K562 (cell line): ENCODE results near the gene CARD18. TPM values are rescaled to one million over a fixed set of nuclear protein-coding genes. Genes with fewer than 3 reads are reported as not detected.

ENCODE experiments used
- ATAC-seq: fragments of 200-7000 bp; cut with Tn5 transposase; 3 replicates; pipeline ENCODE4 v1.9.1; 2020; ENCODE audit warnings: moderate library complexity
- BruUV-seq: library from RNA; stranded (reverse); fragments of 400-500 nt; replicated peaks from 2 replicates; lab custom pipeline; 2021; lab: Mats Ljungman, UMichigan
- CTCF ChIA-PET: fragments of 300-600 bp; formaldehyde crosslinking; extraction: SDS; loops from one replicate; lab custom pipeline; 2021; ENCODE audit warnings: low intra/inter-chr PET ratio; lab: Yijun Ruan, JAX
- POLR2A ChIA-PET: fragments of 300-600, 350-650 bp; sonication (Branson Sonifier 250); formaldehyde crosslinking; extraction: SDS; loops from one replicate; lab custom pipeline; 2021; ENCODE audit warnings: antibody characterized with exemption, inconsistent platforms; lab: Yijun Ruan, JAX
- DNase-seq, 4 experiments: peaks; one replicate each; pipeline versions ENCODE4 v3.0.0 to v3.0.0-alpha.2; 2011 to 2018; ENCODE audit warnings: low spot score in 3 of 4, mixed read lengths in 3 of 4; ENCODE audit errors: extremely low read depth in 1 of 4
- FAIRE-seq: peaks from 2 replicates; lab custom pipeline; 2011; peaks lifted over from hg19 to GRCh38; lab: Jason Lieb, UNC
- H2AFZ ChIP-seq: 2 replicates; pipeline ENCODE4 v1.6.0; 2011; ENCODE audit warnings: low read depth, low read length, control low read depth, inconsistent platforms
- H3K27ac ChIP-seq: fragments of 200-600 bp; 3 replicates; pipeline ENCODE4 v1.8.0; 2011; ENCODE audit warnings: low read depth, mild to moderate bottlenecking, control low read depth, inconsistent platforms, low read length, moderate library complexity, mixed read lengths; ENCODE audit errors: extremely low read depth
- H3K27me3 ChIP-seq, 2 experiments: fragments of 300-600 bp in 1 of 2; 2 replicates in 1 of 2; 3 replicates in 1 of 2; pipeline versions ENCODE4 v1.6.0 to v1.8.0; 2011; ENCODE audit warnings: inconsistent platforms in 2 of 2, low read length in 2 of 2, mild to moderate bottlenecking in 1 of 2, mixed read lengths in 1 of 2, moderate library complexity in 1 of 2; ENCODE audit not compliant: control insufficient read depth in 2 of 2, insufficient read depth in 2 of 2
- H3K36me3 ChIP-seq: fragments of 300-600 bp; 3 replicates; pipeline ENCODE4 v1.8.0; 2011; ENCODE audit warnings: mild to moderate bottlenecking, low read length, inconsistent platforms; ENCODE audit not compliant: control insufficient read depth, insufficient read depth
- H3K4me1 ChIP-seq, 2 experiments: fragments of 200-600 bp in 1 of 2; replicated peaks in 1 of 2; 2 replicates in 1 of 2; 3 replicates in 1 of 2; pipeline versions ENCODE4 v1.5.1 to v1.8.0; 2011; ENCODE audit warnings: inconsistent platforms in 2 of 2, low read length in 2 of 2, mild to moderate bottlenecking in 1 of 2, mixed read lengths in 1 of 2, moderate library complexity in 1 of 2; ENCODE audit not compliant: control insufficient read depth in 2 of 2, insufficient read depth in 2 of 2
- H3K4me2 ChIP-seq: 2 replicates; pipeline ENCODE4 v1.6.1; 2011; ENCODE audit warnings: low read length, control low read depth, inconsistent platforms, mixed read lengths; ENCODE audit not compliant: insufficient read depth
- H3K4me3 ChIP-seq: fragments of 200-600 bp; sonication (generic), shearing (Covaris generic); 2 replicates; pipeline ENCODE4 v1.5.1; 2016; ENCODE audit warnings: control low read depth, inconsistent platforms
- H3K79me2 ChIP-seq: fragments of 200-600 bp; 3 replicates; pipeline ENCODE4 v1.8.0; 2011; ENCODE audit warnings: low read length, inconsistent platforms; ENCODE audit not compliant: control insufficient read depth, insufficient read depth
- H3K9ac ChIP-seq, 2 experiments: 2 replicates each; pipeline versions ENCODE4 v1.6.0 to v1.6.1; 2011; ENCODE audit warnings: low read depth in 2 of 2, low read length in 2 of 2, control low read depth in 1 of 2, inconsistent platforms in 1 of 2, mild to moderate bottlenecking in 1 of 2, mixed read lengths in 1 of 2; ENCODE audit not compliant: insufficient read depth in 1 of 2
- H3K9me1 ChIP-seq: one replicate; pipeline ENCODE4 v1.6.0; 2011; ENCODE audit warnings: inconsistent platforms, mild to moderate bottlenecking, low read length, moderate library complexity; ENCODE audit not compliant: control insufficient read depth, insufficient read depth
- H3K9me3 ChIP-seq: replicated peaks from 2 replicates; pipeline ENCODE4 v1.5.1; 2011; ENCODE audit warnings: low read depth, low read length, inconsistent platforms; ENCODE audit not compliant: control insufficient read depth, insufficient read depth
- H4K20me1 ChIP-seq: replicated peaks from 2 replicates; pipeline ENCODE4 v1.6.1; 2011; ENCODE audit warnings: low read length, inconsistent platforms, mixed read lengths; ENCODE audit not compliant: control insufficient read depth, insufficient read depth
- FOXA3 ChIP-seq, 2 experiments: fragments of 450-650 bp in 1 of 2; sonication (generic) in 1 of 2; formaldehyde crosslinking; IDR thresholded peaks in 1 of 2; conservative IDR thresholded peaks in 1 of 2; 2 replicates each; pipeline versions ENCODE4 v1.4.0 to v1.8.0; 2020 to 2022; ENCODE audit warnings: mild to moderate bottlenecking in 2 of 2, missing genetic modification reagents in 1 of 2
- GATAD2B ChIP-seq: fragments of 450-650 bp; IDR thresholded peaks from 2 replicates; pipeline ENCODE4 v1.6.1; 2017; ENCODE audit warnings: mild to moderate bottlenecking, borderline replicate concordance
- NR1H2 ChIP-seq: sonication (generic); formaldehyde crosslinking; IDR thresholded peaks from 2 replicates; pipeline ENCODE4 v1.4.0; 2020; ENCODE audit warnings: mild to moderate bottlenecking, missing genetic modification reagents
- ZNF41 ChIP-seq: fragments of 250-450 bp; sonication (Bioruptor Pico); conservative IDR thresholded peaks from 2 replicates; pipeline ENCODE4 v1.4.0; 2020; ENCODE audit warnings: mild to moderate bottlenecking
- ZNF445 ChIP-seq: fragments of 250-450 bp; sonication (Bioruptor Pico); IDR thresholded peaks from 2 replicates; pipeline ENCODE4 v1.4.0; 2020; ENCODE audit warnings: low read depth, mild to moderate bottlenecking, moderate library complexity
- ZNF695 ChIP-seq: fragments of 450-650 bp; formaldehyde crosslinking; IDR thresholded peaks from 2 replicates; pipeline ENCODE4 v1.4.0; 2020; ENCODE audit warnings: mild to moderate bottlenecking, moderate library complexity
- WGBS: fragments of 100-300 bp; shearing (Covaris generic); methylation state at CpG from one replicate; pipeline ENCODE4 v1.1.6; 2016; ENCODE audit warnings: low coverage, mixed read lengths; ENCODE audit not compliant: insufficient coverage; ENCODE audit errors: missing lambda C conversion rate; 5-methylcytosine and 5-hydroxymethylcytosine counted together
- in situ Hi-C: fragments of 300-500 bp; cut with MboI; formaldehyde crosslinking; loops from 4 replicates; pipeline ENCODE4 v1.15.0; 2018; ENCODE audit warnings: inconsistent platforms, mixed read lengths
- intact Hi-C: fragments of 100-400 bp; cut with micrococcal nuclease; formaldehyde crosslinking; loops from 2 replicates; pipeline ENCODE4 v1.14.2; 2022
- polyA plus RNA-seq, 8 experiments: library from polyadenylated mRNA; depleted of rRNA in 4 of 8; stranded (reverse) in 5 of 8; unstranded in 3 of 8; fragments of >200 nt; fragmentation: Nextera tagmentation in 2 of 8; fragmentation: Illumina TruSeq in 1 of 8; extraction: Ambion mirVana in 2 of 8; extraction: Trizol in 1 of 8; gene quantifications; 2 replicates each; pipeline versions ENCODE4 v1.2.1 to v1.2.3, GENCODE V29; 2011 to 2014; ENCODE audit warnings: inconsistent platforms in 1 of 8, missing spikeins in 1 of 8
- total RNA-seq, 7 experiments: library from RNA; depleted of rRNA in 6 of 7; stranded (reverse); fragments of >200 nt in 6 of 7; fragmentation: Illumina TruSeq in 2 of 7; extraction: Trizol in 2 of 7; gene quantifications; 2 replicates each; pipeline versions ENCODE4 v1.2.1 to v1.2.3, GENCODE V29; 2011 to 2021; ENCODE audit warnings: low replicate concordance in 1 of 7
- TF ChIP-seq, protein P1 (sequence below): sonication (generic); formaldehyde crosslinking; IDR thresholded peaks from 2 replicates; pipeline ENCODE4 v1.8.1; 2023; ENCODE audit warnings: missing genetic modification reagents, mild to moderate bottlenecking, borderline replicate concordance
- TF ChIP-seq, protein P2 (sequence below), 2 experiments: IDR thresholded peaks in 1 of 2; conservative IDR thresholded peaks in 1 of 2; 2 replicates each; pipeline ENCODE4 v1.6.1; 2016; ENCODE audit warnings: low read depth in 2 of 2, mild to moderate bottlenecking in 1 of 2, missing compliant biosample characterization in 1 of 2, missing genetic modification characterization in 1 of 2, moderate library complexity in 1 of 2
- TF ChIP-seq, protein P3 (sequence below): sonication (generic); formaldehyde crosslinking; IDR thresholded peaks from 2 replicates; pipeline ENCODE4 v1.8.0; 2022; ENCODE audit warnings: mild to moderate bottlenecking, missing genetic modification reagents
- TF ChIP-seq, protein P4 (sequence below): sonication (generic); formaldehyde crosslinking; IDR thresholded peaks from 2 replicates; pipeline ENCODE4 v1.8.0; 2023; ENCODE audit warnings: mild to moderate bottlenecking, missing genetic modification reagents

The CARD18 gene
- total and polyA plus RNA-seq, 9 of the 15 experiments (the other 6 are each of a cell fraction or from before 2014, with no cell fraction given), result 1.5 to 4.7 (median 2.9) TPM

DNA sequence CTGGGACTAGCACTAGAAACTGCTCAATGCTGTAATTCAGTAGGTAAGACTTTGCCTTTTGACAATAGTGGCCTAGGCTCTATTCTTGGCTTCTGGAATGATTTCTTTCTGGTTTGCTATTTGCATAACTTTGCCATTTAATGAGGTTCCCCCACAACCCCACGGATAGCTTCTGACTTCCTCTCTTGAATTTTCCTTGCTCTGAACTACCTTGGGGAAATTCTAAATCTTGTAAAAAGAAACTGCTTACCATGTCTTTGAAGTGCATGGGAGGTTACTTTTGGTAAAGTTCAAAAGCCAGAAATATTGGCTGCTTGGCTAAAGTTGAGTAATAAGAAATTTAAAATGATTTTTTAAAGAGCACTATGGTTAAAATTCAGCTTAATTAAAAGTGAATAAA, 35.3 kb downstream of the CARD18 start:
- no peak for DNase-seq
- intact Hi-C loops, result no loop called here
- POLR2A ChIA-PET, result no interaction called here

More for the DNA sequence above, 35.3 kb downstream of the CARD18 start:
- Histone ChIP-seq H3K4me1 (no peaks in the 10 kb centered on the region), H2AFZ (no peak overlapping the region), H3K27me3 (no peaks in the 10 kb centered on the region), H3K4me2 (no peak overlapping the region), H3K9me3 (no peaks in the 10 kb centered on the region), H3K9me1 (no peaks in the 10 kb centered on the region), H4K20me1 (no peaks in the 10 kb centered on the region), H3K27ac (no peak overlapping the region), H3K79me2 (no peaks in the 10 kb centered on the region), H3K9ac (no peak overlapping the region), H3K36me3 (no peaks in the 10 kb centered on the region)
- CTCF ChIA-PET, result no interaction called here
- FAIRE-seq (no peak), ATAC-seq (no peak)
- WGBS, result 0% methylated on average over 1 of the region's 1 CpG
- in situ Hi-C loops, result no loop called here
- no TSS peak for BruUV-seq
- TF ChIP-seq, protein P1, sequence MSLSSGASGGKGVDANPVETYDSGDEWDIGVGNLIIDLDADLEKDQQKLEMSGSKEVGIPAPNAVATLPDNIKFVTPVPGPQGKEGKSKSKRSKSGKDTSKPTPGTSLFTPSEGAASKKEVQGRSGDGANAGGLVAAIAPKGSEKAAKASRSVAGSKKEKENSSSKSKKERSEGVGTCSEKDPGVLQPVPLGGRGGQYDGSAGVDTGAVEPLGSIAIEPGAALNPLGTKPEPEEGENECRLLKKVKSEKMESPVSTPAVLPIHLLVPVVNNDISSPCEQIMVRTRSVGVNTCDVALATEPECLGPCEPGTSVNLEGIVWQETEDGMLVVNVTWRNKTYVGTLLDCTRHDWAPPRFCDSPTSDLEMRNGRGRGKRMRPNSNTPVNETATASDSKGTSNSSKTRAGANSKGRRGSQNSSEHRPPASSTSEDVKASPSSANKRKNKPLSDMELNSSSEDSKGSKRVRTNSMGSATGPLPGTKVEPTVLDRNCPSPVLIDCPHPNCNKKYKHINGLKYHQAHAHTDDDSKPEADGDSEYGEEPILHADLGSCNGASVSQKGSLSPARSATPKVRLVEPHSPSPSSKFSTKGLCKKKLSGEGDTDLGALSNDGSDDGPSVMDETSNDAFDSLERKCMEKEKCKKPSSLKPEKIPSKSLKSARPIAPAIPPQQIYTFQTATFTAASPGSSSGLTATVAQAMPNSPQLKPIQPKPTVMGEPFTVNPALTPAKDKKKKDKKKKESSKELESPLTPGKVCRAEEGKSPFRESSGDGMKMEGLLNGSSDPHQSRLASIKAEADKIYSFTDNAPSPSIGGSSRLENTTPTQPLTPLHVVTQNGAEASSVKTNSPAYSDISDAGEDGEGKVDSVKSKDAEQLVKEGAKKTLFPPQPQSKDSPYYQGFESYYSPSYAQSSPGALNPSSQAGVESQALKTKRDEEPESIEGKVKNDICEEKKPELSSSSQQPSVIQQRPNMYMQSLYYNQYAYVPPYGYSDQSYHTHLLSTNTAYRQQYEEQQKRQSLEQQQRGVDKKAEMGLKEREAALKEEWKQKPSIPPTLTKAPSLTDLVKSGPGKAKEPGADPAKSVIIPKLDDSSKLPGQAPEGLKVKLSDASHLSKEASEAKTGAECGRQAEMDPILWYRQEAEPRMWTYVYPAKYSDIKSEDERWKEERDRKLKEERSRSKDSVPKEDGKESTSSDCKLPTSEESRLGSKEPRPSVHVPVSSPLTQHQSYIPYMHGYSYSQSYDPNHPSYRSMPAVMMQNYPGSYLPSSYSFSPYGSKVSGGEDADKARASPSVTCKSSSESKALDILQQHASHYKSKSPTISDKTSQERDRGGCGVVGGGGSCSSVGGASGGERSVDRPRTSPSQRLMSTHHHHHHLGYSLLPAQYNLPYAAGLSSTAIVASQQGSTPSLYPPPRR (CRISPR knock-in tag), result no peak
- TF ChIP-seq NR1H2 (CRISPR knock-in tag) (no peak), ZNF695 (CRISPR knock-in tag) (no peak), FOXA3 (CRISPR knock-in tag; conservative IDR thresholded peaks at IDR 0.05 in 1 of 2, IDR thresholded peaks at IDR 0.05 in 1 of 2) (no peak), ZNF445 (CRISPR knock-in tag) (no peak), ZNF41 (CRISPR knock-in tag) (no peak), GATAD2B (no peak)
- TF ChIP-seq, protein P2, sequence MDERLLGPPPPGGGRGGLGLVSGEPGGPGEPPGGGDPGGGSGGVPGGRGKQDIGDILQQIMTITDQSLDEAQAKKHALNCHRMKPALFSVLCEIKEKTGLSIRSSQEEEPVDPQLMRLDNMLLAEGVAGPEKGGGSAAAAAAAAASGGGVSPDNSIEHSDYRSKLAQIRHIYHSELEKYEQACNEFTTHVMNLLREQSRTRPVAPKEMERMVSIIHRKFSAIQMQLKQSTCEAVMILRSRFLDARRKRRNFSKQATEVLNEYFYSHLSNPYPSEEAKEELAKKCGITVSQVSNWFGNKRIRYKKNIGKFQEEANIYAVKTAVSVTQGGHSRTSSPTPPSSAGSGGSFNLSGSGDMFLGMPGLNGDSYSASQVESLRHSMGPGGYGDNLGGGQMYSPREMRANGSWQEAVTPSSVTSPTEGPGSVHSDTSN (CRISPR knock-in tag; IDR thresholded peaks at IDR 0.05; ENCODE audit: low read depth), result no peak
- TF ChIP-seq, protein P2 (tag; conservative IDR thresholded peaks at IDR 0.05; ENCODE audit: low read depth), result no peak
- TF ChIP-seq, protein P3, sequence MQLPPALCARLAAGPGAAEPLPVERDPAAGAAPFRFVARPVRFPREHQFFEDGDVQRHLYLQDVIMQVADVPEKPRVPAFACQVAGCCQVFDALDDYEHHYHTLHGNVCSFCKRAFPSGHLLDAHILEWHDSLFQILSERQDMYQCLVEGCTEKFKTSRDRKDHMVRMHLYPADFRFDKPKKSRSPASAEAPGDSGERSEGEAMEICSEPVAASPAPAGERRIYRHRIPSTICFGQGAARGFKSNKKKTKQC, result no peak
- TF ChIP-seq, protein P4, sequence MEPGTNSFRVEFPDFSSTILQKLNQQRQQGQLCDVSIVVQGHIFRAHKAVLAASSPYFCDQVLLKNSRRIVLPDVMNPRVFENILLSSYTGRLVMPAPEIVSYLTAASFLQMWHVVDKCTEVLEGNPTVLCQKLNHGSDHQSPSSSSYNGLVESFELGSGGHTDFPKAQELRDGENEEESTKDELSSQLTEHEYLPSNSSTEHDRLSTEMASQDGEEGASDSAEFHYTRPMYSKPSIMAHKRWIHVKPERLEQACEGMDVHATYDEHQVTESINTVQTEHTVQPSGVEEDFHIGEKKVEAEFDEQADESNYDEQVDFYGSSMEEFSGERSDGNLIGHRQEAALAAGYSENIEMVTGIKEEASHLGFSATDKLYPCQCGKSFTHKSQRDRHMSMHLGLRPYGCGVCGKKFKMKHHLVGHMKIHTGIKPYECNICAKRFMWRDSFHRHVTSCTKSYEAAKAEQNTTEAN, result no peak
- TF ChIP-seq, all 486 proteins: peak for 0
- no peak overlapping the region for H3K4me3 ChIP-seq
